Suprapubic skin (tissue), 4 donors: ENCODE results near the gene CDK15. TPM values are rescaled to one million over a fixed set of nuclear protein-coding genes. Genes with fewer than 3 reads are reported as not detected.

ENCODE experiments used
- DNase-seq, 2 donors: peaks; one replicate each; pipeline ENCODE4 v3.0.0-alpha.2; 2019; ENCODE audit warnings: low spot score in 2 of 2
- H3K27ac ChIP-seq: fragments of 200-600 bp; sonication (generic); one replicate; pipeline ENCODE4 v1.5.1; 2019
- H3K27me3 ChIP-seq: fragments of 200-600 bp; sonication (generic); one replicate; pipeline ENCODE4 v1.5.1; 2019
- H3K36me3 ChIP-seq: fragments of 200-600 bp; sonication (generic); one replicate; pipeline ENCODE4 v1.5.1; 2019
- H3K4me1 ChIP-seq: fragments of 200-600 bp; sonication (generic); one replicate; pipeline ENCODE4 v1.5.1; 2019
- H3K4me3 ChIP-seq: fragments of 200-600 bp; sonication (generic); one replicate; pipeline ENCODE4 v1.5.1; 2019; ENCODE audit warnings: mild to moderate bottlenecking
- H3K9me3 ChIP-seq: fragments of 200-600 bp; sonication (generic); one replicate; pipeline ENCODE4 v1.5.1; 2019
- EP300 ChIP-seq: sonication (generic); formaldehyde crosslinking; IDR thresholded peaks from one replicate; pipeline ENCODE4 v1.6.1; 2017; ENCODE audit warnings: antibody characterized with exemption
- POLR2A ChIP-seq, 2 donors: fragments of 450-650 bp; IDR thresholded peaks; one replicate each; pipeline ENCODE4 v1.6.1; 2017; ENCODE audit warnings: antibody characterized with exemption in 2 of 2, mild to moderate bottlenecking in 2 of 2, moderate library complexity in 2 of 2
- POLR2AphosphoS5 ChIP-seq, 3 donors: sonication (generic); formaldehyde crosslinking; IDR thresholded peaks; one replicate each; pipeline ENCODE4 v1.6.1; 2017; ENCODE audit warnings: antibody characterized with exemption in 3 of 3
- WGBS: methylation state at CpG from one replicate; pipeline ENCODE4 v1.1.5; 2018; 5-methylcytosine and 5-hydroxymethylcytosine counted together
- total RNA-seq, 4 donors: library from RNA; depleted of rRNA; stranded (reverse); fragments of >200 nt; gene quantifications; one replicate each; pipeline ENCODE4 v1.1.0, GENCODE V29; 2016
- TF ChIP-seq, protein P1 (sequence below), 2 donors: fragments of 200-600 bp in 1 of 2; fragments of 450-650 bp in 1 of 2; sonication (generic) in 1 of 2; IDR thresholded peaks; one replicate each; pipeline ENCODE4 v1.5.1; 2016 to 2019; ENCODE audit warnings: antibody characterized with exemption in 2 of 2, mild to moderate bottlenecking in 1 of 2, moderate library complexity in 1 of 2

CDK15 gene
- total RNA-seq, 4 donors from 2014 or later: 0.13 to 0.97 (median 0.66) TPM

DNA sequence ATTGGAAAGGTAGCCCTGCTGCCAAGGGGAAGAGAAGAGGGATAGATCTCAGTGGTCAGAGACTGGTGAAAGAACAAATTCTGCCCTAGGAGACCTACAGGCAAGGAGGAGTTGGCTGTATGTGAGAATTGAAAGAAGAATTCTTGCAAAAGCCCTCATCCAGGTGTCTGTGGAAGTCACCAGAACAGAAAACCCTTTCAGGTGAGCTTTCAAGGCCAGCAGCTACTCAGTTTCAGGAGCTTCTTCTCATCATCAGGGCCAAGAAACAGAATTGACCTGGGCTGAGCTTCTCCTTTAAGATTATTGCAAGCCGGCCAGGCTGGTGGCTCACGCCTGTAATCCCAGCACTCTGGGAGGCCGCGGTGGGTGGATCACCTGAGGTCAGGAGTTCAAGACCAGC is 110.2 kb downstream of the CDK15 start:
- Histone ChIP-seq H3K27me3 (no peaks in the 10 kb centered on the region), H3K27ac (no peak overlapping the region), H3K4me1 (no peaks in the 10 kb centered on the region), H3K9me3 (no peaks in the 10 kb centered on the region), H3K4me3 (no peak overlapping the region), H3K36me3 (no peaks in the 10 kb centered on the region)
- DNase-seq: no peak
- 94% methylated on average over 3 of the region's 4 CpGs for WGBS
- TF ChIP-seq POLR2A (IDR thresholded peaks at IDR 0.05) (no peak), POLR2AphosphoS5 (IDR thresholded peaks at IDR 0.05) (no peak), EP300 (no peak)
- TF ChIP-seq, protein P1, sequence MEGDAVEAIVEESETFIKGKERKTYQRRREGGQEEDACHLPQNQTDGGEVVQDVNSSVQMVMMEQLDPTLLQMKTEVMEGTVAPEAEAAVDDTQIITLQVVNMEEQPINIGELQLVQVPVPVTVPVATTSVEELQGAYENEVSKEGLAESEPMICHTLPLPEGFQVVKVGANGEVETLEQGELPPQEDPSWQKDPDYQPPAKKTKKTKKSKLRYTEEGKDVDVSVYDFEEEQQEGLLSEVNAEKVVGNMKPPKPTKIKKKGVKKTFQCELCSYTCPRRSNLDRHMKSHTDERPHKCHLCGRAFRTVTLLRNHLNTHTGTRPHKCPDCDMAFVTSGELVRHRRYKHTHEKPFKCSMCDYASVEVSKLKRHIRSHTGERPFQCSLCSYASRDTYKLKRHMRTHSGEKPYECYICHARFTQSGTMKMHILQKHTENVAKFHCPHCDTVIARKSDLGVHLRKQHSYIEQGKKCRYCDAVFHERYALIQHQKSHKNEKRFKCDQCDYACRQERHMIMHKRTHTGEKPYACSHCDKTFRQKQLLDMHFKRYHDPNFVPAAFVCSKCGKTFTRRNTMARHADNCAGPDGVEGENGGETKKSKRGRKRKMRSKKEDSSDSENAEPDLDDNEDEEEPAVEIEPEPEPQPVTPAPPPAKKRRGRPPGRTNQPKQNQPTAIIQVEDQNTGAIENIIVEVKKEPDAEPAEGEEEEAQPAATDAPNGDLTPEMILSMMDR (IDR thresholded peaks at IDR 0.05): no peak

DNA sequence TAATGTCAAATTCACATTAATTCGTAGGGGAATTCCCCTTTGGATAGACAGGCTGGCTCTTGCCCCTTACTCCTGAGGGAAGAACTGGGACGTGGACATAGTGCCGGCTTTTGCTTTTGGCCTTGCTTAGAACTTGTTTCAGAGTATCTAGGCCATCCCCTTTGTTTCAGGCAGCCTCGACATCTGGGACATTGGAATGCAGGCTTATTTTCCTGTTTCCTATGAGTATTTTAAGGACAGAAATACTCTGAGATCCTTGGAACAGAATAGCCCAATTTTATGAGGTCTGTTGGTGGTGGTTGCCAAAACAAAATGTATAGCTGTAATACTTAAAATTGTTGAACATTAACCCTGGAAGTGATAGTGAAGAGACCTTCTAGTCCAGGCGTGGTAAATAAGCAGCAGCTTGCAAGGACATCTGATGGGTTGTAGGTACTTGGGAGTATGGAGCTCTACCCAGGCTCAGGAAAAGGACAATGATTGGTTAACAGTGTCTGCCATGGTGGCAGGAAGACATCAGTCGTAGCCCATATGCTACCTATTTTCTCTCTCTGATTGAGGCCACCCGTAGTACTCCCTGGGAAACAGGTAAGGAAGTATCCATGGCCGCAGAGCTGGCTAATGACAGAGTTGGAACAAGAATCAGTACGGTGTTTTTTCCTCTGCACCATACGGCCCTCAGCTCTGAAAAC is 112.4 kb downstream of the CDK15 start:
- Histone ChIP-seq H3K36me3 (no peaks in the 10 kb centered on the region), H3K27me3 (no peaks in the 10 kb centered on the region), H3K4me1 (no peaks in the 10 kb centered on the region), H3K9me3 (no peaks in the 10 kb centered on the region), H3K27ac (no peak overlapping the region), H3K4me3 (no peak overlapping the region)
- TF ChIP-seq EP300 (no peak), POLR2A (IDR thresholded peaks at IDR 0.05) (no peak), POLR2AphosphoS5 (IDR thresholded peaks at IDR 0.05) (no peak)
- TF ChIP-seq, protein P1 (IDR thresholded peaks at IDR 0.05): no peak
- 65% methylated on average over 10 of the region's 10 CpGs for WGBS
- DNase-seq: no peak

GRCh38 chr2:201919308-201919634 is 112.9 kb downstream of the CDK15 start:
- no peak for DNase-seq
- Histone ChIP-seq H3K9me3 (no peaks in the 10 kb centered on the region), H3K27me3 (no peaks in the 10 kb centered on the region), H3K27ac (no peak overlapping the region), H3K4me1 (no peaks in the 10 kb centered on the region), H3K36me3 (no peaks in the 10 kb centered on the region), H3K4me3 (no peak overlapping the region)
- no peak for TF ChIP-seq POLR2AphosphoS5 (IDR thresholded peaks at IDR 0.05)
- TF ChIP-seq, protein P1 (IDR thresholded peaks at IDR 0.05): no peak
- no peak for TF ChIP-seq POLR2A (IDR thresholded peaks at IDR 0.05)
- no peak for TF ChIP-seq EP300
- WGBS: 94% methylated on average over 6 of the region's 6 CpGs

- Histone ChIP-seq H3K27me3 (no peaks in the 10 kb centered on the region), H3K36me3 (no peaks in the 10 kb centered on the region), H3K27ac (no peak overlapping the region), H3K4me1 (no peaks in the 10 kb centered on the region), H3K9me3 (no peaks in the 10 kb centered on the region), H3K4me3 (no peak overlapping the region)
- WGBS: 81% methylated on average over 10 of the region's 10 CpGs
- no peak for DNase-seq
- TF ChIP-seq POLR2A (IDR thresholded peaks at IDR 0.05) (no peak), POLR2AphosphoS5 (IDR thresholded peaks at IDR 0.05) (no peak), EP300 (no peak)
- TF ChIP-seq, protein P1 (IDR thresholded peaks at IDR 0.05): no peak
Observed at GRCh38 chr2:201923436-201924328, 117.3 kb downstream of the CDK15 start.

DNA sequence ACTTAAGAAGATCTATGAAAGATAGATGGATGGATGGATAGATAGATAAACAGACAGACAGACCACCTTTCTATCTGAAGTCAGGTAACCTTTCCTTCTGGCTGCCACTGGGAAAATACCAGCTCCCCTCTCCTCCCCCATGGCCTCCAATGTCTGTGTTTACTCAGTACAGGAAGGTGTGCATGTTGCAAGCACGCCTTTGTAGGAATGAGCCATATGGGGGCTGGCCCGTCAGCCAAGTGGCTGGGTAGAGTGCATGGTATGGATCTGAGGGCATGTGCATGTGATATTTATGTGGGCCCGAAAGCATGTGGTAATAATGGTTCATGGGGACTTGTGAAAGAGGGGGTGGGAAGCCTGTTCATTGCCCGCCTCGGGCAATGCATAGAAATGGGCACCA is 118.1 kb downstream of the CDK15 start:
- 96% methylated on average over 5 of the region's 5 CpGs for WGBS
- TF ChIP-seq EP300 (no peak), POLR2AphosphoS5 (IDR thresholded peaks at IDR 0.05) (no peak), POLR2A (IDR thresholded peaks at IDR 0.05) (no peak)
- TF ChIP-seq, protein P1 (IDR thresholded peaks at IDR 0.05): no peak
- Histone ChIP-seq H3K36me3 (no peaks in the 10 kb centered on the region), H3K4me1 (no peaks in the 10 kb centered on the region), H3K9me3 (no peaks in the 10 kb centered on the region), H3K27me3 (no peaks in the 10 kb centered on the region), H3K4me3 (no peak overlapping the region), H3K27ac (no peak overlapping the region)
- no peak for DNase-seq
